HG02943 (cell line): Measurements from ENCODE around the gene ULK4.
"Not testable (repeated sequence)": the region's sequence is repeated elsewhere in the genome, so short reads cannot be mapped to it uniquely, and the experiment has no call there.

Experiments
- ATAC-seq: cut with Tn5 transposase; IDR thresholded peaks from one replicate; pipeline ENCODE4 v1.9.1; 2021; ENCODE audit warnings: mild to moderate bottlenecking, low read depth, moderate library complexity; ENCODE audit not compliant: unreplicated experiment

The ULK4 gene

GRCh38 chr3:41592753-41593510 lies 369.0 kb downstream of the ULK4 start:
- no peak for ATAC-seq

GRCh38 chr3:41583014-41583413 lies 378.9 kb downstream of the ULK4 start:
- no peak for ATAC-seq

GRCh38 chr3:41581700-41582099 lies 380.2 kb downstream of the ULK4 start:
- ATAC-seq = peak; percentile 99

- ATAC-seq = no peak
Observed at GRCh38 chr3:41580274-41580959, 381.5 kb downstream of the ULK4 start.

- ATAC-seq = no peak
Observed at GRCh38 chr3:41579861-41580260, 382.0 kb downstream of the ULK4 start.

GRCh38 chr3:41578798-41579197 lies 383.1 kb downstream of the ULK4 start:
- ATAC-seq = no peak

GRCh38 chr3:41575724-41576123 lies 386.2 kb downstream of the ULK4 start:
- ATAC-seq = no peak

GRCh38 chr3:41574900-41575299 lies 387.0 kb downstream of the ULK4 start:
- no peak for ATAC-seq

- ATAC-seq = no peak
Observed at GRCh38 chr3:41573591-41573990, 388.3 kb downstream of the ULK4 start.

- ATAC-seq = no peak
Observed at GRCh38 chr3:41572092-41572491, 389.8 kb downstream of the ULK4 start.

- ATAC-seq = no peak
Observed at GRCh38 chr3:41569632-41570305, 392.1 kb downstream of the ULK4 start.

GRCh38 chr3:41565948-41566514 lies 395.9 kb downstream of the ULK4 start:
- no peak for ATAC-seq

GRCh38 chr3:41565003-41565402 lies 396.9 kb downstream of the ULK4 start:
- no peak for ATAC-seq

GRCh38 chr3:41556245-41556644 lies 405.7 kb downstream of the ULK4 start:
- not testable (repeated sequence) for ATAC-seq

GRCh38 chr3:41532976-41533375 lies 428.9 kb downstream of the ULK4 start:
- ATAC-seq = no peak

GRCh38 chr3:41526995-41527573 lies 434.8 kb downstream of the ULK4 start:
- ATAC-seq = no peak

GRCh38 chr3:41525303-41526064 lies 436.4 kb downstream of the ULK4 start:
- no peak for ATAC-seq

GRCh38 chr3:41523897-41524296 lies 438.0 kb downstream of the ULK4 start:
- ATAC-seq = no peak

- peak; percentile 83 for ATAC-seq
Observed at GRCh38 chr3:41522612-41523011, 439.3 kb downstream of the ULK4 start.

- ATAC-seq = no peak
Observed at GRCh38 chr3:41521010-41521655, 440.8 kb downstream of the ULK4 start.
